NT2/D1 (cell line): ENCODE results near the gene PPIF.

Experiments used
- DNase-seq: peaks from one replicate; pipeline ENCODE4 v3.0.0-alpha.2; 2011; ENCODE audit warnings: low read depth, low spot score
- H3K27me3 ChIP-seq: 2 replicates; pipeline ENCODE4 v1.6.0; 2011; ENCODE audit warnings: mild to moderate bottlenecking; ENCODE audit not compliant: insufficient read length, insufficient read depth
- H3K36me3 ChIP-seq: 2 replicates; pipeline ENCODE4 v1.6.1; 2011; ENCODE audit warnings: mild to moderate bottlenecking, low read length, mixed read lengths; ENCODE audit not compliant: insufficient read depth, insufficient read length
- H3K4me1 ChIP-seq: 2 replicates; pipeline ENCODE4 v1.5.1; 2011; ENCODE audit not compliant: insufficient read depth, insufficient read length
- H3K4me3 ChIP-seq: 2 replicates; pipeline ENCODE4 v1.5.1; 2011; ENCODE audit warnings: low read depth; ENCODE audit not compliant: insufficient read length
- H3K9ac ChIP-seq: 2 replicates; pipeline ENCODE4 v1.6.0; 2011; ENCODE audit warnings: low read depth; ENCODE audit not compliant: insufficient read length
- H3K9me3 ChIP-seq: 2 replicates; pipeline ENCODE4 v1.5.1; 2011; ENCODE audit warnings: mild to moderate bottlenecking, low read length; ENCODE audit not compliant: insufficient read depth
- SUZ12 ChIP-seq: IDR thresholded peaks from 2 replicates; pipeline ENCODE4 v1.6.1; 2011; ENCODE audit not compliant: insufficient read length, insufficient read depth; ENCODE audit errors: extremely low read depth
- YY1 ChIP-seq: IDR thresholded peaks from 2 replicates; pipeline ENCODE4 v1.6.1; 2011; ENCODE audit not compliant: insufficient read length, insufficient read depth
- ZNF274 ChIP-seq: IDR thresholded peaks from 2 replicates; pipeline ENCODE4 v1.6.1; 2011; ENCODE audit warnings: mild to moderate bottlenecking, low read depth, low read length

PPIF gene

DNA sequence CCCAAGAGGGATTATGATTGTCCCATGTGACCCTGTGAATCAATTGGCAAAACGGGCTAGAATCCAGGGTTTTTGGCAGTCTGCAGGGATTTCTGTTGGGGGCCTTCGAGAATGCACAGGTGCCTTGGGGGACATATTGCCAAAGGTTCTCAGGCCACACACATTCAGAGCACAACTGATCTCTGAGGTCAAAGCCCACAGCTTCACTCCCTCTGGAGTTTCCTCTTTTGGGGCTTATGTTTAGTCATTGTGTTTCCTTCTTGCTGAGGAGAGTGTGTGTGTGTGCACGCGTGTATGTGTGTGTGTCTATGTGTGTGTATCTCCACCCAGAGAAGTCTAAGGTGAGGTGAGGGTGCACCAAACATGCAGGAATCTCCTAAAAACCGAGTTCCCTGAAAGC is 8.8 kb downstream of the PPIF start:
- DNase-seq: no peak
- no peak overlapping the region for H3K9ac ChIP-seq
- H3K4me3 ChIP-seq: no peak overlapping the region
- H3K36me3 ChIP-seq: peaks cover 44% of the 10 kb centered on the region
- H3K27me3 ChIP-seq: no peaks in the 10 kb centered on the region
- H3K4me1 ChIP-seq: peaks cover 1% of the 10 kb centered on the region
- TF ChIP-seq YY1 (no peak), ZNF274 (no peak), SUZ12 (no peak)
- no peaks in the 10 kb centered on the region for H3K9me3 ChIP-seq

DNA sequence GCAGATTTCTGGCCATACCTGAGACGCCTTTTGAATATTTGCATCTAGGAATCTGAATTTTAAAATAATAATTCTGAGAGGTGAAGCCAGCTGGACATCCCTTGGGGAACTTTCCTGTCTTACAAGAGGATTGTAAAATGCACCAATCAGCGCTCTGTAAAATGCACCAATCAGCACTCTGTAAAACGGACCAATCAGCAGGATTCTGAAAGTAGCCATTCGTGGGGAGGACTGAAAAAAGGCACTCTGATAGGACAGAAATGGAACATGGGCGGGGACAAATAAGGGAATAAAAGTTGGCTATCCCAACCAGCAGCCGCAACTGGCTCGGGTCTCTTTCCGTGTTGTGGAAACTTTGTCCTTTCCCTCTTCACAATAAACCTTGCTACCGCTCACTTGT is 9.9 kb downstream of the PPIF start:
- Histone ChIP-seq H3K27me3 (no peaks in the 10 kb centered on the region), H3K4me1 (no peaks in the 10 kb centered on the region), H3K9ac (no peak overlapping the region), H3K4me3 (no peak overlapping the region), H3K36me3 (peaks cover 34% of the 10 kb centered on the region), H3K9me3 (no peaks in the 10 kb centered on the region)
- DNase-seq: no peak
- no peak for TF ChIP-seq SUZ12
- no peak for TF ChIP-seq YY1
- TF ChIP-seq ZNF274: no peak

DNA sequence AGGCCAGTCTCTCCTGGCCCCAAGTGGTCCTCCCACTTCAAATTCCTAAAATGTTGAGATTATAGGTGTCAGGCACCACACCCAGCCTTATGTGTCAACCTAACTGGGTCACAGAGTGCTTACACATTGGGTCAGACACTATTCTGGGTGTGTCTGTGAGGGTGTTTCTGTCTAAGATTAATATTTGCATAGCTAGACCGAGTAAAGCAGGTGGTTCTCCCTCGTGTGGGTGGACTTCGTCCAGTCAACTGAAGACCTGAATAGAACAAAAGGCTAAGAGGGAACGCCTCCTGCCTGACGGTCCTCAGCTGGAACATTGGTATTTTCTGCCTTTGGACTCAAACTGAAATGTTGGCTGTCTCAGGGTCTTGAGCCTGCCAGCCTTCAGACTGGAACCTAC is 11.5 kb downstream of the PPIF start:
- Histone ChIP-seq H3K27me3 (no peaks in the 10 kb centered on the region), H3K9ac (no peak overlapping the region), H3K36me3 (peaks cover 18% of the 10 kb centered on the region), H3K4me1 (no peaks in the 10 kb centered on the region), H3K4me3 (no peak overlapping the region), H3K9me3 (no peaks in the 10 kb centered on the region)
- TF ChIP-seq ZNF274 (no peak), SUZ12 (no peak), YY1 (no peak)
- no peak for DNase-seq

DNA sequence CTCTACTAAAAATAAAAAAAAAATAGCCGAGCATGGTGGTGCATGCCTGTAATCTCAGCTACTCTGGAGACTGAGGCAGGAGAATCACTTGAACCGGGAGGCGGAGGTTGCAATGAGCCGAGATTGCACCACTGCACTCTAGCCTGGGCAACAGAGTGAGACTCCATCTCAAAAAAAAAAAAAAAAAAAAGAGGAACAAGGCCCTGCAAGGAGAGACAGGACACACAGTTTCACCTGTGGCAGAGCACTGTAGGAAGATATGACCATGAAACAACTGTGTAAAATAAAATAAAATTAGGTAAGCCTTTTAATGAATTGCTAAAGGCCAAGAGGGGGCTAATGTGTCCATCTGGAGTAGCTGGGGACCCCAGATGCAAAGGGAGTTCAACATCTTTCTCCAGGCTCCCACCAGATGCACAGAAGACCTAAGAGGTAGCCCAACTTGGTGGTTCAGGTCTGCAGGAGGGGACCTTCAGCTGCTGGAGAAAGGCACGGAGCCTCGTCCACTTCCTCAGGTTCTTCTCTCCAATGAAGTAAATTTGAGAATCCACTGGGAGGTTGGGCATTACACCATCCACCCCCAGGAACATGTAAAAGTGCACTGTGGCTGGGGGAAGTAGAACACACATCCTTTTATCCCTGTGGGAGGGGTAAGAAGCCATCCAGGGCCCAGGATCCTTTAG is 12.7 kb downstream of the PPIF start:
- DNase-seq: no peak
- H3K9ac ChIP-seq: no peak overlapping the region
- no peaks in the 10 kb centered on the region for H3K4me1 ChIP-seq
- TF ChIP-seq YY1 (no peak), ZNF274 (no peak), SUZ12 (no peak)
- peaks cover 6% of the 10 kb centered on the region for H3K36me3 ChIP-seq
- H3K4me3 ChIP-seq: no peak overlapping the region
- no peaks in the 10 kb centered on the region for H3K27me3 ChIP-seq
- no peaks in the 10 kb centered on the region for H3K9me3 ChIP-seq

DNA sequence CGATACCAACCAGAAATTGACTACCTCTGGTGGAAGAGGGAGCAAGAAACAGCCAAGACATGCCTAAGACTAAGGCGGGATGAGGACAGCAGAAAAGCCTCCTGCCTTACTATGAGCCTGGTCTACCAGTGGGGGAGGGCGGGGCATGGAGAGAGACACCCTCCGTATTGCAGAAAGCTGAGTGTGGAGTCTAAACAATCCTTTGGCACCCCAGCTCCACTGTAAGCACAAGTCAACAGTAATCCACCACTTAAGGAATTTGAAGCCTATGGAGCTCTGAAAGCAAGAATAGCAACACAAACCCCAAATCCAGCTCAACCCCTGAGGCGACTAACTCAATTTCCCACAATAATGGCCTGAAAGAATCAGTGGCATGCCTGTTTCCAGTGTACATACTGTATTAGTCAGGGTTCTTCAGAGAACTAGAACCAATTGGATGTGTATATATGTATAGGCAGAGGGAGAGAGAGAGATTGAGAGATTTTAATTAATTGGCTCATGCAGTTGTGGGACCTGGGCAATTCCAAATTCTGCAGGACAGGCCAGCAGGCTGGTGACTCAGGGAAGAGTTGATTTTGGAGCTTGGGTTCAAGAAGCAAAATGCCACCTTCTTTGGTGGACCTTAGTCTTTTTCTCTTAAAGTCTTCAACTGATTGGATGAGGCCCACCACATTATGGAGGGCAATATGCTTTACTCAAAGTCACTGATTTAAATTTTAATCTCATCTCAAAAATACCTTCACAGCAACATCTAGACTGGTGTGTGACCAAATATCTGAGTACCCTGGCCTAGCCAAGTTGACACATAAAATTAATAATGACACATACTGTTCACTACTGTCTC is 13.5 kb downstream of the PPIF start:
- no peaks in the 10 kb centered on the region for H3K4me1 ChIP-seq
- no peak for TF ChIP-seq YY1
- TF ChIP-seq SUZ12: no peak
- no peak for TF ChIP-seq ZNF274
- no peak overlapping the region for H3K9ac ChIP-seq
- no peaks in the 10 kb centered on the region for H3K27me3 ChIP-seq
- no peak for DNase-seq
- H3K36me3 ChIP-seq: no peaks in the 10 kb centered on the region
- no peak overlapping the region for H3K4me3 ChIP-seq
- no peaks in the 10 kb centered on the region for H3K9me3 ChIP-seq

DNA sequence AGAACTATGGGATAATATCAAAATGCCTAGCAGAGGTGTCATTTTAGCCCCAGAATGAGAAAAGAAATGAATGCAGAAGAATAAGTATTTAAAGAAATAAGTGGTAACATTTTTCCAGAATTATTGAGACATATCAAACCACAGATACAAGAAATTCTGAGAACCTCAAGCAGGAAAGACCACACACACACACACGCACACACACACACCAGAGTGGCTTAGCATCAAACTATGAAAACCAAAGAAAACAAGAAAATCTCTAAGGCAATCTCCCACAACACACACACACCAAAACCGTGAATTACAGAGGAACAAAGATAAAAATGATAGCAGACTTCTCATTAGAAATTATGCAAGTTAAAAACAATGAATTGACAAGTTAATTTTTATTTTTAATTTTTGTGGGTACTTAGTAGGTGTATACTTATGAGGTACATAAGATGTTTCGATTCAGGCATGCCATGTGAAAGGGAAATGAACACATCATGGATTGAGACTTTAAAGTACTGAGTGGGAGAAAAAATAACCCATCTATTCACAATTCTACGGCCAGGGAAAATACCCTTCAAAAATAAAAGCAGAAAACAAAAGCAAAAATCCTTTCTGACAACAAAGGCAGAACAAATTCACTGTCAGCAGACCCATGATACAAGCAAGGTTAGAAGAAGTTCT is 14.6 kb downstream of the PPIF start:
- TF ChIP-seq YY1: no peak
- TF ChIP-seq SUZ12: no peak
- no peak for TF ChIP-seq ZNF274
- Histone ChIP-seq H3K4me3 (no peak overlapping the region), H3K9ac (no peak overlapping the region), H3K9me3 (no peaks in the 10 kb centered on the region), H3K36me3 (no peaks in the 10 kb centered on the region), H3K27me3 (no peaks in the 10 kb centered on the region), H3K4me1 (no peaks in the 10 kb centered on the region)
- no peak for DNase-seq
